Upper lobe of left lung (tissue), 4 donors: ENCODE data around the gene OTUD4.

ENCODE experiments used
- CTCF ChIP-seq, 6 experiments: fragments of 450-650 bp in 4 of 6; fragments of 200-600 bp in 2 of 6; sonication (generic) in 2 of 6; IDR thresholded peaks; one replicate each; pipeline ENCODE4 v1.5.1; 2016 to 2019; ENCODE audit warnings: antibody characterized with exemption in 6 of 6
- EP300 ChIP-seq, 4 donors: sonication (generic); formaldehyde crosslinking; IDR thresholded peaks; one replicate each; pipeline ENCODE4 v1.5.1; 2017; ENCODE audit warnings: antibody characterized with exemption in 4 of 4, control low read depth in 2 of 4
- POLR2A ChIP-seq, 4 donors: fragments of 450-650 bp; IDR thresholded peaks; one replicate each; pipeline ENCODE4 v1.5.1; 2016 to 2017; ENCODE audit warnings: antibody characterized with exemption in 4 of 4, mild to moderate bottlenecking in 2 of 4
- POLR2AphosphoS5 ChIP-seq, 2 donors: sonication (generic); formaldehyde crosslinking; IDR thresholded peaks; one replicate each; pipeline ENCODE4 v1.5.1; 2017; ENCODE audit warnings: antibody characterized with exemption in 2 of 2

GRCh38 chr4:145213245-145213644 lies 32.9 kb upstream of the OTUD4 start:
- TF ChIP-seq CTCF (IDR thresholded peaks at IDR 0.05) (no peak), POLR2A (IDR thresholded peaks at IDR 0.05) (no peak), POLR2AphosphoS5 (IDR thresholded peaks at IDR 0.05) (no peak), EP300 (IDR thresholded peaks at IDR 0.05) (no peak)
